Endodermal cell (in vitro differentiated cells): ENCODE measurements around the gene CSTPP1. TPM values are rescaled to one million over a fixed set of nuclear protein-coding genes. Genes with fewer than 3 reads are reported as not detected.

ENCODE experiments used
- DNase-seq: peaks from one replicate; pipeline ENCODE4 v3.0.0-alpha.2; 2017
- H3K27ac ChIP-seq: 2 replicates; pipeline ENCODE4 v1.5.1; 2013; ENCODE audit warnings: mild to moderate bottlenecking, low read depth, low read length, moderate library complexity
- H3K27me3 ChIP-seq: 2 replicates; pipeline ENCODE4 v1.6.1; 2013; ENCODE audit warnings: mild to moderate bottlenecking, low read length, moderate library complexity; ENCODE audit not compliant: insufficient read depth, control insufficient read depth, poor library complexity, severe bottlenecking
- H3K36me3 ChIP-seq: 2 replicates; pipeline ENCODE4 v1.7.0; 2013; ENCODE audit warnings: mild to moderate bottlenecking, low read length, moderate library complexity; ENCODE audit not compliant: control insufficient read depth, insufficient read depth
- H3K4me1 ChIP-seq: one replicate; pipeline ENCODE4 v1.7.0; 2013; ENCODE audit warnings: low read length; ENCODE audit not compliant: control insufficient read depth, insufficient read depth
- H3K4me3 ChIP-seq: 2 replicates; pipeline ENCODE4 v1.5.1; 2013; ENCODE audit warnings: mild to moderate bottlenecking, low read length, moderate library complexity
- H3K9ac ChIP-seq: 2 replicates; pipeline ENCODE4 v1.6.1; 2013; ENCODE audit warnings: mild to moderate bottlenecking, low read length, moderate library complexity; ENCODE audit not compliant: poor library complexity, severe bottlenecking; ENCODE audit errors: extremely low read depth
- H3K9me3 ChIP-seq: 2 replicates; pipeline ENCODE4 v1.6.1; 2013; ENCODE audit warnings: mild to moderate bottlenecking, low read length, moderate library complexity; ENCODE audit not compliant: control insufficient read depth
- H3K27ac Mint-ChIP-seq: 2 replicates; pipeline ENCODE4 v1.8.0; 2020; ENCODE audit warnings: mixed read lengths
- H3K27me3 Mint-ChIP-seq: 2 replicates; pipeline ENCODE4 v1.8.0; 2021; ENCODE audit warnings: mild to moderate bottlenecking, mixed read lengths; ENCODE audit not compliant: insufficient read depth
- H3K36me3 Mint-ChIP-seq: 2 replicates; pipeline ENCODE4 v1.8.0; 2020; ENCODE audit warnings: low read depth, mixed read lengths
- H3K4me1 Mint-ChIP-seq: 2 replicates; pipeline ENCODE4 v1.8.0; 2020; ENCODE audit warnings: mixed read lengths
- H3K4me3 Mint-ChIP-seq: 2 replicates; pipeline ENCODE4 v1.8.0; 2020; ENCODE audit warnings: mild to moderate bottlenecking, moderate library complexity, mixed read lengths
- H3K9me3 Mint-ChIP-seq: 2 replicates; pipeline ENCODE4 v1.8.0; 2020; ENCODE audit warnings: mild to moderate bottlenecking, mixed read lengths
- CTCF ChIP-seq: fragments of 200-600 bp; sonication (generic); conservative IDR thresholded peaks from 2 replicates; pipeline ENCODE4 v1.5.0; 2021; ENCODE audit warnings: antibody characterized with exemption, mild to moderate bottlenecking
- WGBS, 2 experiments: methylation state at CpG; one replicate each; pipeline versions ENCODE4 v1.1.5 to v1.1.7; 2013; ENCODE audit warnings: missing lambda C conversion rate in 2 of 2, mixed read lengths in 1 of 2; ENCODE audit not compliant: insufficient coverage in 1 of 2, insufficient read length in 1 of 2; 5-methylcytosine and 5-hydroxymethylcytosine counted together
- total RNA-seq, 2 donors: library from RNA; stranded (reverse); fragmentation: NEBNext Ultra II Directional in 1 of 2; extraction: Animal tissue kit (Norgen Biotek cat#: 25700) in 1 of 2; gene quantifications; 2 replicates in 1 of 2; 3 replicates in 1 of 2; pipeline ENCODE4 v1.2.1, GENCODE V29; 2021

CSTPP1 gene
- total RNA-seq, 2 donors from 2014 or later: 46.7 to 57.6 TPM

- peak overlapping the region; percentile 81 for H3K4me3 ChIP-seq
- H3K27ac ChIP-seq: no peak overlapping the region
- H3K9me3 Mint-ChIP-seq: no peaks in the 10 kb centered on the region
- peaks cover 12% of the 10 kb centered on the region for H3K4me1 Mint-ChIP-seq
- TF ChIP-seq CTCF: no peak
- peaks cover 29% of the 10 kb centered on the region for H3K27me3 Mint-ChIP-seq
- 45 to 57% methylated on average over 9 to 13 of the region's 13 CpGs for WGBS, 2 experiments
- peaks cover 5% of the 10 kb centered on the region for H3K36me3 ChIP-seq
- peak overlapping the region; percentile 74 for H3K27ac Mint-ChIP-seq
- peaks cover 4% of the 10 kb centered on the region for H3K36me3 Mint-ChIP-seq
- H3K4me3 Mint-ChIP-seq: peak overlapping the region; percentile 75
- H3K9me3 ChIP-seq: no peaks in the 10 kb centered on the region
- no peaks in the 10 kb centered on the region for H3K4me1 ChIP-seq
- peaks cover 23% of the 10 kb centered on the region for H3K27me3 ChIP-seq
- no peak for DNase-seq
- H3K9ac ChIP-seq: peak overlapping the region; percentile 77
Measured at GRCh38 chr11:47184711-47185304, 248.2 kb downstream of the CSTPP1 start.

- H3K27ac ChIP-seq: peak overlapping the region; percentile 44
- H3K4me3 ChIP-seq: peak overlapping the region; percentile 81
- Mint-ChIP-seq H3K4me3 (peak overlapping the region; percentile 75), H3K4me1 (peaks cover 12% of the 10 kb centered on the region), H3K27me3 (peaks cover 31% of the 10 kb centered on the region), H3K27ac (peak overlapping the region; percentile 93), H3K9me3 (no peaks in the 10 kb centered on the region), H3K36me3 (peaks cover 4% of the 10 kb centered on the region)
- peaks cover 23% of the 10 kb centered on the region for H3K27me3 ChIP-seq
- H3K4me1 ChIP-seq: no peaks in the 10 kb centered on the region
- no peaks in the 10 kb centered on the region for H3K9me3 ChIP-seq
- WGBS, 2 experiments: 3 to 5% methylated on average over 16 to 50 of the region's 50 CpGs
- TF ChIP-seq CTCF: no peak
- peak overlapping the region; percentile 77 for H3K9ac ChIP-seq
- H3K36me3 ChIP-seq: no peaks in the 10 kb centered on the region
- peak; percentile 95 for DNase-seq
Measured at GRCh38 chr11:47185305-47186075, 248.9 kb downstream of the CSTPP1 start.

- Mint-ChIP-seq H3K4me3 (peak within 1 kb of the TSS; percentile 75), H3K4me1 (peaks cover 12% of the 10 kb centered on the region), H3K9me3 (no peaks in the 10 kb centered on the region), H3K36me3 (peaks cover 2% of the 10 kb centered on the region), H3K27me3 (peaks cover 31% of the 10 kb centered on the region), H3K27ac (peak within 1 kb of the TSS; percentile 93)
- peak within 1 kb of the TSS; percentile 82 for H3K4me3 ChIP-seq
- 0% methylated on average over 12 to 80 of the region's 80 CpGs for WGBS, 2 experiments
- H3K27me3 ChIP-seq: peaks cover 23% of the 10 kb centered on the region
- H3K27ac ChIP-seq: peak within 1 kb of the TSS; percentile 44
- peak within 1 kb of the TSS; percentile 77 for H3K9ac ChIP-seq
- H3K36me3 ChIP-seq: no peaks in the 10 kb centered on the region
- H3K4me1 ChIP-seq: no peaks in the 10 kb centered on the region
- TF ChIP-seq CTCF: peak; percentile 16
- no peaks in the 10 kb centered on the region for H3K9me3 ChIP-seq
- DNase-seq: peak; percentile 87
Measured at GRCh38 chr11:47186076-47186699, 249.6 kb downstream of the CSTPP1 start, which contains the start of gene PACSIN3. Gene PACSIN3, minus strand, starts transcription at chr11:47186434. Its CDS starts 3,707 bp downstream, at chr11:47182727.
